GM18526 (cell line): ENCODE results near the gene CHD6.

ENCODE experiments used
- POLR2A ChIP-seq: IDR thresholded peaks from 3 replicates; pipeline ENCODE4 v1.6.1; 2011; ENCODE audit not compliant: insufficient read length; ENCODE audit errors: extremely low read depth

Gene CHD6

GRCh38 chr20:41510224-41510623, 108.0 kb downstream of the CHD6 start:
- no peak for TF ChIP-seq POLR2A

- no peak for TF ChIP-seq POLR2A
These were observed 108.6 kb downstream of the CHD6 start for GRCh38 chr20:41509316-41510200.

GRCh38 chr20:41508335-41508734, 109.8 kb downstream of the CHD6 start:
- TF ChIP-seq POLR2A: no peak

- no peak for TF ChIP-seq POLR2A
These were observed 110.3 kb downstream of the CHD6 start for GRCh38 chr20:41507851-41508250.

GRCh38 chr20:41507436-41507835, 110.7 kb downstream of the CHD6 start:
- no peak for TF ChIP-seq POLR2A

GRCh38 chr20:41506192-41506915, 111.8 kb downstream of the CHD6 start:
- TF ChIP-seq POLR2A: no peak

- TF ChIP-seq POLR2A: no peak
These were observed 113.0 kb downstream of the CHD6 start for GRCh38 chr20:41505184-41505583.

- no peak for TF ChIP-seq POLR2A
These were observed 116.8 kb downstream of the CHD6 start for GRCh38 chr20:41501376-41501775.

- no peak for TF ChIP-seq POLR2A
These were observed 118.0 kb downstream of the CHD6 start for GRCh38 chr20:41499961-41500725.

- TF ChIP-seq POLR2A: no peak
These were observed 119.1 kb downstream of the CHD6 start for GRCh38 chr20:41499064-41499463.

GRCh38 chr20:41497186-41497895, 120.8 kb downstream of the CHD6 start:
- no peak for TF ChIP-seq POLR2A

GRCh38 chr20:41494451-41494850, 123.7 kb downstream of the CHD6 start:
- TF ChIP-seq POLR2A: no peak

- no peak for TF ChIP-seq POLR2A
These were observed 134.6 kb downstream of the CHD6 start for GRCh38 chr20:41483553-41483930.

GRCh38 chr20:41482647-41483552, 135.3 kb downstream of the CHD6 start:
- TF ChIP-seq POLR2A: no peak
